ENCODE measurements around the gene ATP1A4.

GRCh38 chr1:160211046-160211790 is 59.8 kb downstream of the ATP1A4 start:
- TF ChIP-seq CTCF (conservative IDR thresholded peaks at IDR 0.05 in 1 of 2, IDR thresholded peaks at IDR 0.05 in 1 of 2; ENCODE audit: low read depth in 1 of 2, low read length in 2 of 2) (no peak), EZH2 (IDR thresholded peaks at IDR 0.05; ENCODE audit: low read length, missing control alignments) (no peak)

Data from fibroblast of lung (primary cell).